ENCODE results near the gene USP36.
A peak's percentile ranks its signal among the peaks of the same experiment; 100 is the strongest.
"Not testable (repeated sequence)": the region's sequence is repeated elsewhere in the genome, so short reads cannot be mapped to it uniquely, and the experiment has no call there.

USP36 gene

GRCh38 chr17:78779850-78780249, 60.8 kb downstream of the USP36 start:
- DNase-seq (ENCODE audit: insufficient read length, low spot score) (no peak), FAIRE-seq (no peak)
- TF ChIP-seq CTCF (IDR thresholded peaks at IDR 0.05; ENCODE audit: insufficient read depth, missing control alignments) = no peak

- FAIRE-seq = peak; percentile 90
- DNase-seq (ENCODE audit: insufficient read length, low spot score) = not testable (repeated sequence)
Measured at GRCh38 chr17:78779286-78779651, 61.3 kb downstream of the USP36 start.

- FAIRE-seq (no peak), DNase-seq (ENCODE audit: insufficient read length, low spot score) (no peak)
- TF ChIP-seq CTCF (IDR thresholded peaks at IDR 0.05; ENCODE audit: insufficient read depth, missing control alignments) = no peak
Measured at GRCh38 chr17:78777881-78778280, 62.7 kb downstream of the USP36 start.

- FAIRE-seq (no peak), DNase-seq (ENCODE audit: insufficient read length, low spot score) (no peak)
- no peak for TF ChIP-seq CTCF (IDR thresholded peaks at IDR 0.05; ENCODE audit: insufficient read depth, missing control alignments)
Measured at GRCh38 chr17:78774956-78775571, 65.5 kb downstream of the USP36 start.

- DNase-seq (ENCODE audit: insufficient read length, low spot score) (no peak), FAIRE-seq (no peak)
- TF ChIP-seq CTCF (IDR thresholded peaks at IDR 0.05; ENCODE audit: insufficient read depth, missing control alignments) = no peak
Measured at GRCh38 chr17:78774453-78774852, 66.2 kb downstream of the USP36 start.

GRCh38 chr17:78771758-78772382, 68.7 kb downstream of the USP36 start:
- FAIRE-seq (no peak), DNase-seq (ENCODE audit: insufficient read length, low spot score) (no peak)
- no peak for TF ChIP-seq CTCF (IDR thresholded peaks at IDR 0.05; ENCODE audit: insufficient read depth, missing control alignments)

- DNase-seq (ENCODE audit: insufficient read length, low spot score) = no peak
- no peak for TF ChIP-seq CTCF (IDR thresholded peaks at IDR 0.05; ENCODE audit: insufficient read depth, missing control alignments)
- FAIRE-seq = no peak
Measured at GRCh38 chr17:78769196-78769773, 71.3 kb downstream of the USP36 start.

Measured in D721Med (cell line).